ENCODE results near the gene STPG2. TPM values are rescaled to one million over a fixed set of nuclear protein-coding genes. Genes with fewer than 3 reads are reported as not detected.

STPG2 gene
- total and polyA plus RNA-seq, 4 donors, result 0.05 to 0.67 (median 0.28) TPM; not detected in 1

DNA sequence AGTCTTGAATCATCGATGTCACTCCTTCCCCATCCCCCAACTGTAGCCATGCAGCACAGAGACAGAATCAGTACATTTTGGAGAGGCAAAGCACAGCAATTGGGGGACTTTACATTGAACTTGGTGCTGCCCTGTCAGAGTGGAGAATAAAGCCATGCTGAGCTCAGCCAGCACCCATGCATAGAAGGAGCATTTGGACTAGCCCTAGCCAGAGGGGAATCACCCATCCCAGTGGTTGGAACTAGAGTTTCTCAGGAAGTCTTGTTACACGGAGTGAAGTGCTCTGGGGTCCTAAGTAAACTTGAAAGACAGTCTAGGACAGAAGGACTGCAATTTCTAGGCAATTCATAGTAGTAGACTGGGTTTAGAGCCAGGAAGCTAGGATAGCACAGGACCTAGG is 49.6 kb downstream of the STPG2 start:
- Histone ChIP-seq H3K9me3 (ENCODE audit: control insufficient read depth in 4 of 4, low read length in 3 of 4) (no peaks in the 10 kb centered on the region), H3K27me3 (ENCODE audit: control insufficient read depth in 4 of 4, insufficient read depth in 4 of 4, low read length in 3 of 4) (no peaks in the 10 kb centered on the region), H3K9ac (ENCODE audit: low read depth in 1 of 2, low read length in 2 of 2) (no peak overlapping the region), H3K4me1 (ENCODE audit: control insufficient read depth in 4 of 4, insufficient read depth in 4 of 4, low read length in 3 of 4) (no peaks in the 10 kb centered on the region), H3K4me3 (ENCODE audit: low read depth in 1 of 3, low read length in 3 of 3) (no peak overlapping the region), H3K27ac (ENCODE audit: low read depth in 1 of 2, low read length in 2 of 2) (no peak overlapping the region), H3K36me3 (ENCODE audit: control insufficient read depth in 4 of 4, insufficient read depth in 3 of 4, low read depth in 1 of 4, low read length in 3 of 4) (no peaks in the 10 kb centered on the region)
- no peak for DNase-seq (ENCODE audit: low spot score)
- WGBS, result 86% methylated on average over 2 of the region's 2 CpGs
- TF ChIP-seq HNF4A (conservative IDR thresholded peaks at IDR 0.05) (no peak), YY1 (IDR thresholded peaks at IDR 0.05) (no peak), JUND (IDR thresholded peaks at IDR 0.05) (no peak), RXRA (IDR thresholded peaks at IDR 0.05) (no peak), NR2F2 (IDR thresholded peaks at IDR 0.05) (no peak), TAF1 (conservative IDR thresholded peaks at IDR 0.05) (no peak), GABPA (IDR thresholded peaks at IDR 0.05 in 1 of 2, conservative IDR thresholded peaks at IDR 0.05 in 1 of 2) (no peak), FOXA1 (IDR thresholded peaks at IDR 0.05) (no peak), HNF4G (IDR thresholded peaks at IDR 0.05) (no peak), EGR1 (IDR thresholded peaks at IDR 0.05; ENCODE audit: low read depth in 2 of 2) (no peak), RAD21 (IDR thresholded peaks at IDR 0.05) (no peak), SP1 (IDR thresholded peaks at IDR 0.05) (no peak), FOXA2 (IDR thresholded peaks at IDR 0.05) (no peak)
- TF ChIP-seq, protein P1, sequence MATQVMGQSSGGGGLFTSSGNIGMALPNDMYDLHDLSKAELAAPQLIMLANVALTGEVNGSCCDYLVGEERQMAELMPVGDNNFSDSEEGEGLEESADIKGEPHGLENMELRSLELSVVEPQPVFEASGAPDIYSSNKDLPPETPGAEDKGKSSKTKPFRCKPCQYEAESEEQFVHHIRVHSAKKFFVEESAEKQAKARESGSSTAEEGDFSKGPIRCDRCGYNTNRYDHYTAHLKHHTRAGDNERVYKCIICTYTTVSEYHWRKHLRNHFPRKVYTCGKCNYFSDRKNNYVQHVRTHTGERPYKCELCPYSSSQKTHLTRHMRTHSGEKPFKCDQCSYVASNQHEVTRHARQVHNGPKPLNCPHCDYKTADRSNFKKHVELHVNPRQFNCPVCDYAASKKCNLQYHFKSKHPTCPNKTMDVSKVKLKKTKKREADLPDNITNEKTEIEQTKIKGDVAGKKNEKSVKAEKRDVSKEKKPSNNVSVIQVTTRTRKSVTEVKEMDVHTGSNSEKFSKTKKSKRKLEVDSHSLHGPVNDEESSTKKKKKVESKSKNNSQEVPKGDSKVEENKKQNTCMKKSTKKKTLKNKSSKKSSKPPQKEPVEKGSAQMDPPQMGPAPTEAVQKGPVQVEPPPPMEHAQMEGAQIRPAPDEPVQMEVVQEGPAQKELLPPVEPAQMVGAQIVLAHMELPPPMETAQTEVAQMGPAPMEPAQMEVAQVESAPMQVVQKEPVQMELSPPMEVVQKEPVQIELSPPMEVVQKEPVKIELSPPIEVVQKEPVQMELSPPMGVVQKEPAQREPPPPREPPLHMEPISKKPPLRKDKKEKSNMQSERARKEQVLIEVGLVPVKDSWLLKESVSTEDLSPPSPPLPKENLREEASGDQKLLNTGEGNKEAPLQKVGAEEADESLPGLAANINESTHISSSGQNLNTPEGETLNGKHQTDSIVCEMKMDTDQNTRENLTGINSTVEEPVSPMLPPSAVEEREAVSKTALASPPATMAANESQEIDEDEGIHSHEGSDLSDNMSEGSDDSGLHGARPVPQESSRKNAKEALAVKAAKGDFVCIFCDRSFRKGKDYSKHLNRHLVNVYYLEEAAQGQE (IDR thresholded peaks at IDR 0.05), result no peak
- TF ChIP-seq, protein P2, sequence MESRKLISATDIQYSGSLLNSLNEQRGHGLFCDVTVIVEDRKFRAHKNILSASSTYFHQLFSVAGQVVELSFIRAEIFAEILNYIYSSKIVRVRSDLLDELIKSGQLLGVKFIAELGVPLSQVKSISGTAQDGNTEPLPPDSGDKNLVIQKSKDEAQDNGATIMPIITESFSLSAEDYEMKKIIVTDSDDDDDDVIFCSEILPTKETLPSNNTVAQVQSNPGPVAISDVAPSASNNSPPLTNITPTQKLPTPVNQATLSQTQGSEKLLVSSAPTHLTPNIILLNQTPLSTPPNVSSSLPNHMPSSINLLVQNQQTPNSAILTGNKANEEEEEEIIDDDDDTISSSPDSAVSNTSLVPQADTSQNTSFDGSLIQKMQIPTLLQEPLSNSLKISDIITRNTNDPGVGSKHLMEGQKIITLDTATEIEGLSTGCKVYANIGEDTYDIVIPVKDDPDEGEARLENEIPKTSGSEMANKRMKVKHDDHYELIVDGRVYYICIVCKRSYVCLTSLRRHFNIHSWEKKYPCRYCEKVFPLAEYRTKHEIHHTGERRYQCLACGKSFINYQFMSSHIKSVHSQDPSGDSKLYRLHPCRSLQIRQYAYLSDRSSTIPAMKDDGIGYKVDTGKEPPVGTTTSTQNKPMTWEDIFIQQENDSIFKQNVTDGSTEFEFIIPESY (IDR thresholded peaks at IDR 0.05), result no peak
- TF ChIP-seq, protein P3, sequence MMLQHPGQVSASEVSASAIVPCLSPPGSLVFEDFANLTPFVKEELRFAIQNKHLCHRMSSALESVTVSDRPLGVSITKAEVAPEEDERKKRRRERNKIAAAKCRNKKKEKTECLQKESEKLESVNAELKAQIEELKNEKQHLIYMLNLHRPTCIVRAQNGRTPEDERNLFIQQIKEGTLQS (IDR thresholded peaks at IDR 0.05), result no peak
- TF ChIP-seq, protein P4, sequence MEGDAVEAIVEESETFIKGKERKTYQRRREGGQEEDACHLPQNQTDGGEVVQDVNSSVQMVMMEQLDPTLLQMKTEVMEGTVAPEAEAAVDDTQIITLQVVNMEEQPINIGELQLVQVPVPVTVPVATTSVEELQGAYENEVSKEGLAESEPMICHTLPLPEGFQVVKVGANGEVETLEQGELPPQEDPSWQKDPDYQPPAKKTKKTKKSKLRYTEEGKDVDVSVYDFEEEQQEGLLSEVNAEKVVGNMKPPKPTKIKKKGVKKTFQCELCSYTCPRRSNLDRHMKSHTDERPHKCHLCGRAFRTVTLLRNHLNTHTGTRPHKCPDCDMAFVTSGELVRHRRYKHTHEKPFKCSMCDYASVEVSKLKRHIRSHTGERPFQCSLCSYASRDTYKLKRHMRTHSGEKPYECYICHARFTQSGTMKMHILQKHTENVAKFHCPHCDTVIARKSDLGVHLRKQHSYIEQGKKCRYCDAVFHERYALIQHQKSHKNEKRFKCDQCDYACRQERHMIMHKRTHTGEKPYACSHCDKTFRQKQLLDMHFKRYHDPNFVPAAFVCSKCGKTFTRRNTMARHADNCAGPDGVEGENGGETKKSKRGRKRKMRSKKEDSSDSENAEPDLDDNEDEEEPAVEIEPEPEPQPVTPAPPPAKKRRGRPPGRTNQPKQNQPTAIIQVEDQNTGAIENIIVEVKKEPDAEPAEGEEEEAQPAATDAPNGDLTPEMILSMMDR (IDR thresholded peaks at IDR 0.05; ENCODE audit: low read depth, low read length, missing input control), result no peak
- TF ChIP-seq, protein P5, sequence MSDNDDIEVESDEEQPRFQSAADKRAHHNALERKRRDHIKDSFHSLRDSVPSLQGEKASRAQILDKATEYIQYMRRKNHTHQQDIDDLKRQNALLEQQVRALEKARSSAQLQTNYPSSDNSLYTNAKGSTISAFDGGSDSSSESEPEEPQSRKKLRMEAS (IDR thresholded peaks at IDR 0.05), result no peak

Data from liver (tissue), 9 donors.